ENCODE measurements around the gene CFTR. TPM values are rescaled to one million over a fixed set of nuclear protein-coding genes. Genes with fewer than 3 reads are reported as not detected.

CFTR gene
- total RNA-seq, 1 experiment from 2014 or later = not detected

- Histone ChIP-seq H2AFZ (ENCODE audit: low read depth, low read length, poor library complexity, severe bottlenecking) (no peak overlapping the region), H3K36me3 (ENCODE audit: control insufficient read depth in 1 of 2, insufficient read depth in 2 of 2, low read length in 2 of 2) (no peaks in the 10 kb centered on the region), H3K27ac (ENCODE audit: low read depth, low read length) (no peak overlapping the region), H3K4me1 (ENCODE audit: control insufficient read depth in 1 of 2, insufficient read depth in 2 of 2, low read length in 2 of 2) (no peaks in the 10 kb centered on the region), H4K20me1 (ENCODE audit: insufficient read depth) (no peaks in the 10 kb centered on the region), H3K27me3 (ENCODE audit: insufficient read depth, low read length) (no peaks in the 10 kb centered on the region), H3K79me2 (ENCODE audit: insufficient read depth, low read length) (no peaks in the 10 kb centered on the region), H3K9me3 (ENCODE audit: control insufficient read depth in 1 of 2, insufficient read depth in 1 of 2, low read depth in 1 of 2, low read length in 2 of 2) (no peaks in the 10 kb centered on the region), H3K9ac (ENCODE audit: low read length) (no peak overlapping the region), H3K4me3 (replicated peaks in 1 of 2; ENCODE audit: low read depth in 1 of 2, low read length in 2 of 2) (no peak overlapping the region), H3K4me2 (ENCODE audit: low read length) (no peak overlapping the region), H3K9me2 (ENCODE audit: insufficient read depth) (no peaks in the 10 kb centered on the region)
- no peak for TF ChIP-seq CBX3 (IDR thresholded peaks at IDR 0.05; ENCODE audit: low read depth)
- TF ChIP-seq ELF1 (IDR thresholded peaks at IDR 0.05; ENCODE audit: borderline replicate concordance, low read depth) = no peak
- no peak for TF ChIP-seq CTCF (IDR thresholded peaks at IDR 0.05 in 2 of 3, conservative IDR thresholded peaks at IDR 0.05 in 1 of 3; ENCODE audit: borderline replicate concordance in 1 of 3, insufficient read depth in 1 of 3, low read depth in 2 of 3, low read length in 2 of 3)
- no peak for TF ChIP-seq POLR2AphosphoS5 (IDR thresholded peaks at IDR 0.05; ENCODE audit: low read depth, low read length)
- TF ChIP-seq, protein P1, sequence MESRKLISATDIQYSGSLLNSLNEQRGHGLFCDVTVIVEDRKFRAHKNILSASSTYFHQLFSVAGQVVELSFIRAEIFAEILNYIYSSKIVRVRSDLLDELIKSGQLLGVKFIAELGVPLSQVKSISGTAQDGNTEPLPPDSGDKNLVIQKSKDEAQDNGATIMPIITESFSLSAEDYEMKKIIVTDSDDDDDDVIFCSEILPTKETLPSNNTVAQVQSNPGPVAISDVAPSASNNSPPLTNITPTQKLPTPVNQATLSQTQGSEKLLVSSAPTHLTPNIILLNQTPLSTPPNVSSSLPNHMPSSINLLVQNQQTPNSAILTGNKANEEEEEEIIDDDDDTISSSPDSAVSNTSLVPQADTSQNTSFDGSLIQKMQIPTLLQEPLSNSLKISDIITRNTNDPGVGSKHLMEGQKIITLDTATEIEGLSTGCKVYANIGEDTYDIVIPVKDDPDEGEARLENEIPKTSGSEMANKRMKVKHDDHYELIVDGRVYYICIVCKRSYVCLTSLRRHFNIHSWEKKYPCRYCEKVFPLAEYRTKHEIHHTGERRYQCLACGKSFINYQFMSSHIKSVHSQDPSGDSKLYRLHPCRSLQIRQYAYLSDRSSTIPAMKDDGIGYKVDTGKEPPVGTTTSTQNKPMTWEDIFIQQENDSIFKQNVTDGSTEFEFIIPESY (IDR thresholded peaks at IDR 0.05; ENCODE audit: extremely low read depth, insufficient replicate concordance, low read length) = no peak
- no peak for TF ChIP-seq CEBPB (IDR thresholded peaks at IDR 0.05; ENCODE audit: low read depth)
- TF ChIP-seq JUND (IDR thresholded peaks at IDR 0.05) = no peak
- TF ChIP-seq SRF (IDR thresholded peaks at IDR 0.05; ENCODE audit: low read depth) = no peak
- no peak for TF ChIP-seq RAD21 (IDR thresholded peaks at IDR 0.05; ENCODE audit: low read depth)
- TF ChIP-seq, protein P2, sequence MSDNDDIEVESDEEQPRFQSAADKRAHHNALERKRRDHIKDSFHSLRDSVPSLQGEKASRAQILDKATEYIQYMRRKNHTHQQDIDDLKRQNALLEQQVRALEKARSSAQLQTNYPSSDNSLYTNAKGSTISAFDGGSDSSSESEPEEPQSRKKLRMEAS (IDR thresholded peaks at IDR 0.05) = no peak
- ChIA-PET RAD21 (ENCODE audit: low non-redundant PET in 1 of 2, low total read pairs in 2 of 2, uncharacterized antibody in 2 of 2, unreplicated experiment in 2 of 2) (no interaction called here), CTCF (no interaction called here), POLR2A (no interaction called here)
- ATAC-seq = no peak
- no peak for DNase-seq (ENCODE audit: low read depth, low spot score)
- BruUV-seq (replicated peaks) = no TSS peak
- intact Hi-C loops (cut with micrococcal nuclease) = no loop called here
Observed at GRCh38 chr7:117448655-117449054, 31.2 kb upstream of the CFTR start.
